Uterus (tissue), 2 donors: ENCODE measurements around the gene PAQR8.

ENCODE experiments used
- POLR2A ChIP-seq, 2 donors: fragments of 450-650 bp; IDR thresholded peaks; one replicate each; pipeline ENCODE4 v1.6.1; 2016; ENCODE audit warnings: antibody characterized with exemption in 2 of 2, mild to moderate bottlenecking in 1 of 2, moderate library complexity in 1 of 2
- TF ChIP-seq, protein P1 (sequence below), 4 experiments: fragments of 200-600 bp in 2 of 4; fragments of 450-650 bp in 2 of 4; sonication (generic) in 2 of 4; IDR thresholded peaks; one replicate each; pipeline ENCODE4 v1.5.1; 2016 to 2019; ENCODE audit warnings: antibody characterized with exemption in 4 of 4, mild to moderate bottlenecking in 2 of 4, moderate library complexity in 1 of 4

DNA sequence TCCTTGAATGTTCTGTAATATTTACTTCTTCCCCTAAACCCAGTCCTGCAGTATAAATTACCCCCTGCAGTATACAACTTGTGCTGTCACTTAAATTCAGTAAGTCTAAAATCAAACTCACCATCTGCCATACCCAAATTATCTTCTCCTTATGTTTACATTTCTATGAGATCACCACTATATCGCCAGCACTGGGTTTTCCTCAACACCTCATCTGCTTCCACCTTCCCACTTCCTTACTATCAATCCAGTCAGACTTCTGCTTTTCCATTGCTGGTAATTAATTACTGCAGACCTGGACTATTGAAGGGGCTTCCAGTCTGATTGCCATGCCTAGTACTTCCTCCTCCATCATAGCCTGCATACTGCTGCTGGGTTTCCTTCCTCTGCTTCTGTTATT is 73.4 kb downstream of the PAQR8 start:
- TF ChIP-seq, protein P1, sequence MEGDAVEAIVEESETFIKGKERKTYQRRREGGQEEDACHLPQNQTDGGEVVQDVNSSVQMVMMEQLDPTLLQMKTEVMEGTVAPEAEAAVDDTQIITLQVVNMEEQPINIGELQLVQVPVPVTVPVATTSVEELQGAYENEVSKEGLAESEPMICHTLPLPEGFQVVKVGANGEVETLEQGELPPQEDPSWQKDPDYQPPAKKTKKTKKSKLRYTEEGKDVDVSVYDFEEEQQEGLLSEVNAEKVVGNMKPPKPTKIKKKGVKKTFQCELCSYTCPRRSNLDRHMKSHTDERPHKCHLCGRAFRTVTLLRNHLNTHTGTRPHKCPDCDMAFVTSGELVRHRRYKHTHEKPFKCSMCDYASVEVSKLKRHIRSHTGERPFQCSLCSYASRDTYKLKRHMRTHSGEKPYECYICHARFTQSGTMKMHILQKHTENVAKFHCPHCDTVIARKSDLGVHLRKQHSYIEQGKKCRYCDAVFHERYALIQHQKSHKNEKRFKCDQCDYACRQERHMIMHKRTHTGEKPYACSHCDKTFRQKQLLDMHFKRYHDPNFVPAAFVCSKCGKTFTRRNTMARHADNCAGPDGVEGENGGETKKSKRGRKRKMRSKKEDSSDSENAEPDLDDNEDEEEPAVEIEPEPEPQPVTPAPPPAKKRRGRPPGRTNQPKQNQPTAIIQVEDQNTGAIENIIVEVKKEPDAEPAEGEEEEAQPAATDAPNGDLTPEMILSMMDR (IDR thresholded peaks at IDR 0.05) = no peak
- no peak for TF ChIP-seq POLR2A (IDR thresholded peaks at IDR 0.05)
